ENCODE results near the gene RNFT2.
"Not testable (repeated sequence)": the region's sequence is repeated elsewhere in the genome, so short reads cannot be mapped to it uniquely, and the experiment has no call there.

Gene RNFT2

GRCh38 chr12:116813271-116814041, 75.3 kb downstream of the RNFT2 start:
- Histone ChIP-seq H3K36me3 (no peaks in the 10 kb centered on the region), H4K20me1 (no peaks in the 10 kb centered on the region), H3K9me3 (replicated peaks in 1 of 11) (no peaks in the 10 kb centered on the region), H3K4me3 (no peak overlapping the region), H3K4me2 (no peak overlapping the region; a peak in 1 of 22 replicates), H3K4me1 (peaks cover 15 to 80% (median 51%) of the 10 kb centered on the region in 10 experiments), H3K9ac (no peak overlapping the region), H3K27ac (no peak overlapping the region), H3K27me3 (no peaks in the 10 kb centered on the region)
- no peak for TF ChIP-seq Cebpa-rat (IDR thresholded peaks at IDR 0.05)

GRCh38 chr12:116814766-116815165, 76.7 kb downstream of the RNFT2 start:
- not testable (repeated sequence) for H3K27me3 ChIP-seq; H3K36me3 ChIP-seq; H3K9me3 ChIP-seq (replicated peaks in 1 of 11); H3K4me3 ChIP-seq; H3K9ac ChIP-seq; H3K27ac ChIP-seq; H4K20me1 ChIP-seq
- Histone ChIP-seq H3K4me1 (peaks cover 16 to 74% (median 54%) of the 10 kb centered on the region in 10 experiments), H3K4me2 (peak overlapping the region in 8 of 11 experiments; percentile 10 to 99 (median 94); a peak in 13 of 22 replicates)

GRCh38 chr12:116818341-116818856, 80.3 kb downstream of the RNFT2 start:
- H3K9me3 ChIP-seq (replicated peaks in 1 of 11): no peaks in the 10 kb centered on the region
- H3K36me3 ChIP-seq: no peaks in the 10 kb centered on the region
- H3K27ac ChIP-seq: peak overlapping the region; percentile 79 to 94 (median 90); a peak in 21 of 22 replicates
- peak overlapping the region; percentile 84 to 95 (median 90) for H3K9ac ChIP-seq
- no peaks in the 10 kb centered on the region for H3K27me3 ChIP-seq
- H3K4me3 ChIP-seq: peak overlapping the region; percentile 76 to 94 (median 78)
- H3K4me1 ChIP-seq: peaks cover 10 to 71% (median 58%) of the 10 kb centered on the region in 10 experiments
- no peak for TF ChIP-seq Cebpa-rat (IDR thresholded peaks at IDR 0.05)
- peak overlapping the region; percentile 90 to 99 (median 96) for H3K4me2 ChIP-seq
- no peaks in the 10 kb centered on the region for H4K20me1 ChIP-seq

- Histone ChIP-seq H4K20me1 (no peaks in the 10 kb centered on the region), H3K4me2 (peak overlapping the region; percentile 90 to 99 (median 96)), H3K9ac (peak overlapping the region; percentile 84 to 95 (median 90)), H3K36me3 (peaks cover 0 to 2% (median 0%) of the 10 kb centered on the region in 11 experiments; a peak in 1 of 22 replicates), H3K9me3 (replicated peaks in 1 of 11) (peaks cover 0 to 8% (median 3%) of the 10 kb centered on the region in 11 experiments; a peak in 13 of 22 replicates), H3K4me1 (peaks cover 10 to 66% (median 58%) of the 10 kb centered on the region in 10 experiments), H3K27ac (peak overlapping the region; percentile 79 to 94 (median 90)), H3K4me3 (peak overlapping the region; percentile 76 to 94 (median 78)), H3K27me3 (no peaks in the 10 kb centered on the region)
- TF ChIP-seq Cebpa-rat (IDR thresholded peaks at IDR 0.05): no peak
These were observed 81.1 kb downstream of the RNFT2 start for GRCh38 chr12:116818948-116819832.

GRCh38 chr12:116820064-116820656, 82.0 kb downstream of the RNFT2 start:
- peaks cover 8 to 17% (median 12%) of the 10 kb centered on the region in 11 experiments; a peak in 19 of 22 replicates for H3K9me3 ChIP-seq (replicated peaks in 1 of 11)
- no peaks in the 10 kb centered on the region for H3K27me3 ChIP-seq
- H3K27ac ChIP-seq: no peak overlapping the region
- TF ChIP-seq Cebpa-rat (IDR thresholded peaks at IDR 0.05): no peak
- peak overlapping the region in 3 of 10 experiments; percentile 76 to 94 (median 76); a peak in 3 of 20 replicates for H3K4me3 ChIP-seq
- H3K4me2 ChIP-seq: peak overlapping the region in 10 of 11 experiments; percentile 4 to 99 (median 96); a peak in 12 of 22 replicates
- H3K9ac ChIP-seq: no peak overlapping the region
- H3K4me1 ChIP-seq: peaks cover 10 to 56% (median 49%) of the 10 kb centered on the region in 10 experiments
- H4K20me1 ChIP-seq: no peaks in the 10 kb centered on the region
- peaks cover 0 to 9% (median 0%) of the 10 kb centered on the region in 11 experiments; a peak in 4 of 22 replicates for H3K36me3 ChIP-seq

- Histone ChIP-seq H3K27me3 (no peaks in the 10 kb centered on the region), H3K4me2 (peak overlapping the region in 7 of 11 experiments; percentile 10 to 58 (median 29); a peak in 10 of 22 replicates)
- TF ChIP-seq Cebpa-rat (IDR thresholded peaks at IDR 0.05): no peak
These were observed 83.2 kb downstream of the RNFT2 start for GRCh38 chr12:116821291-116821690.

GRCh38 chr12:116827432-116827831, 89.3 kb downstream of the RNFT2 start:
- Histone ChIP-seq H3K4me1 (no peaks in the 10 kb centered on the region), H4K20me1 (no peaks in the 10 kb centered on the region), H3K27me3 (no peaks in the 10 kb centered on the region), H3K9ac (no peak overlapping the region), H3K9me3 (replicated peaks in 1 of 11) (peaks cover 9 to 21% (median 14%) of the 10 kb centered on the region in 11 experiments; a peak in 19 of 22 replicates), H3K4me2 (no peak overlapping the region), H3K36me3 (peaks cover 0 to 10% (median 0%) of the 10 kb centered on the region in 11 experiments; a peak in 5 of 22 replicates), H3K4me3 (no peak overlapping the region), H3K27ac (no peak overlapping the region)
- TF ChIP-seq Cebpa-rat (IDR thresholded peaks at IDR 0.05): no peak

More at GRCh38 chr12:116821291-116821690, 83.2 kb downstream of the RNFT2 start:
- Histone ChIP-seq H3K9ac (no peak overlapping the region), H3K4me3 (no peak overlapping the region), H3K4me1 (peaks cover 10 to 45% (median 38%) of the 10 kb centered on the region in 10 experiments), H3K36me3 (peaks cover 0 to 10% (median 0%) of the 10 kb centered on the region in 11 experiments; a peak in 4 of 22 replicates), H3K9me3 (replicated peaks in 1 of 11) (peaks cover 9 to 19% (median 14%) of the 10 kb centered on the region in 11 experiments; a peak in 19 of 22 replicates), H3K27ac (no peak overlapping the region), H4K20me1 (no peaks in the 10 kb centered on the region)

- TF ChIP-seq Cebpa-rat (IDR thresholded peaks at IDR 0.05): no peak
- no peak overlapping the region for H3K4me2 ChIP-seq
- H3K27ac ChIP-seq: no peak overlapping the region
- peaks cover 0 to 18% (median 0%) of the 10 kb centered on the region in 11 experiments; a peak in 6 of 22 replicates for H3K36me3 ChIP-seq
- H3K27me3 ChIP-seq: no peaks in the 10 kb centered on the region
- H3K9ac ChIP-seq: no peak overlapping the region
- no peaks in the 10 kb centered on the region for H4K20me1 ChIP-seq
- peaks cover 0 to 5% (median 0%) of the 10 kb centered on the region in 10 experiments; a peak in 1 of 20 replicates for H3K4me1 ChIP-seq
- H3K9me3 ChIP-seq (replicated peaks in 1 of 11): peaks cover 0 to 8% (median 0%) of the 10 kb centered on the region in 11 experiments; a peak in 2 of 22 replicates
- no peak overlapping the region for H3K4me3 ChIP-seq
These were observed 94.2 kb downstream of the RNFT2 start for GRCh38 chr12:116832353-116832752.
